Lower lobe of right lung (tissue), 2 donors: Measurements from ENCODE around the gene MRGPRD. TPM values are rescaled to one million over a fixed set of nuclear protein-coding genes. Genes with fewer than 3 reads are reported as not detected.

Experiments
- ATAC-seq, 2 donors: fragments of 200-7000 bp; cut with Tn5 transposase; one replicate each; pipeline ENCODE4 v1.9.1; 2020 to 2022; ENCODE audit warnings: mild to moderate bottlenecking in 2 of 2, moderate library complexity in 2 of 2
- DNase-seq: peaks from one replicate; pipeline ENCODE4 v3.0.0-alpha.2; 2020
- H3K27ac ChIP-seq: fragments of 200-600 bp; one replicate; pipeline ENCODE4 v1.8.0; 2022
- H3K27me3 ChIP-seq: fragments of 200-600 bp; one replicate; pipeline ENCODE4 v1.8.0; 2022; ENCODE audit warnings: low read depth
- H3K36me3 ChIP-seq: fragments of 200-600 bp; one replicate; pipeline ENCODE4 v1.8.0; 2022; ENCODE audit warnings: mild to moderate bottlenecking
- H3K4me1 ChIP-seq: fragments of 200-600 bp; one replicate; pipeline ENCODE4 v1.8.0; 2022
- H3K4me3 ChIP-seq: fragments of 200-600 bp; one replicate; pipeline ENCODE4 v1.8.0; 2022; ENCODE audit warnings: mild to moderate bottlenecking
- H3K9me3 ChIP-seq: fragments of 200-600 bp; one replicate; pipeline ENCODE4 v1.8.0; 2022
- intact Hi-C: fragments of 100-400 bp; cut with DNase I; formaldehyde crosslinking; loops from one replicate; pipeline ENCODE4 v1.11.0; 2022
- total RNA-seq: library from RNA; stranded (reverse); fragmentation: NEBNext Ultra II Directional; extraction: Animal tissue kit (Norgen Biotek cat#: 25700); gene quantifications from one replicate; pipeline ENCODE4 v1.2.1, GENCODE V29; 2021
- TF ChIP-seq, protein P1 (sequence below): fragments of 200-600 bp; IDR thresholded peaks from one replicate; pipeline ENCODE4 v1.8.0; 2022; ENCODE audit warnings: antibody characterized with exemption, mild to moderate bottlenecking
- donor health status: DM: no; HTN: yes; CAD: no; lungs with severe emphysema.

MRGPRD gene
- total RNA-seq, 1 donor from 2014 or later, result not detected

DNA sequence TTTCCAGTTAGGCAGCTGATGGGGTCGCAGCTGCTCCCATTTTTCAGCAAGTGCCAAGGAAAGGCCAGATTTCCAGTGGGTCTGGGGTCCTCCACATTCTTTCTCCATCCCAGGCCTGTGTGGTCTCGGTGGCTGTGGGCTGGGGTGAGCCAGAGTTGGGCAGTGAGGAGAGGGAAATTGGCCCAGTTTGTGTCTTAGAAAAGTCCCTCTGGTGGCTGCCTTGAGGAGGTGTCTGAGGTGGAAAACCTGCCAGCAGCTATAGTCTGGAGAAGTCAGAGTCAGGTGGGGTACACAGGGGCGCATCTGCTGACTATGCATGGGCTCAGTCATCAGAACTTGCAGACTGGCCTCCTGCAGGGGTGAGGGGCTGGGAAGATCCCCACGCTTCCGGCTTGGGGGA is 30.5 kb downstream of the MRGPRD start:
- Histone ChIP-seq H3K9me3 (no peaks in the 10 kb centered on the region), H3K4me1 (peaks cover 5% of the 10 kb centered on the region), H3K4me3 (no peak overlapping the region), H3K27ac (no peak overlapping the region), H3K36me3 (no peaks in the 10 kb centered on the region), H3K27me3 (no peaks in the 10 kb centered on the region)
- ATAC-seq, result no peak
- intact Hi-C loops, result no loop called here
- DNase-seq, result no peak
- TF ChIP-seq, protein P1, sequence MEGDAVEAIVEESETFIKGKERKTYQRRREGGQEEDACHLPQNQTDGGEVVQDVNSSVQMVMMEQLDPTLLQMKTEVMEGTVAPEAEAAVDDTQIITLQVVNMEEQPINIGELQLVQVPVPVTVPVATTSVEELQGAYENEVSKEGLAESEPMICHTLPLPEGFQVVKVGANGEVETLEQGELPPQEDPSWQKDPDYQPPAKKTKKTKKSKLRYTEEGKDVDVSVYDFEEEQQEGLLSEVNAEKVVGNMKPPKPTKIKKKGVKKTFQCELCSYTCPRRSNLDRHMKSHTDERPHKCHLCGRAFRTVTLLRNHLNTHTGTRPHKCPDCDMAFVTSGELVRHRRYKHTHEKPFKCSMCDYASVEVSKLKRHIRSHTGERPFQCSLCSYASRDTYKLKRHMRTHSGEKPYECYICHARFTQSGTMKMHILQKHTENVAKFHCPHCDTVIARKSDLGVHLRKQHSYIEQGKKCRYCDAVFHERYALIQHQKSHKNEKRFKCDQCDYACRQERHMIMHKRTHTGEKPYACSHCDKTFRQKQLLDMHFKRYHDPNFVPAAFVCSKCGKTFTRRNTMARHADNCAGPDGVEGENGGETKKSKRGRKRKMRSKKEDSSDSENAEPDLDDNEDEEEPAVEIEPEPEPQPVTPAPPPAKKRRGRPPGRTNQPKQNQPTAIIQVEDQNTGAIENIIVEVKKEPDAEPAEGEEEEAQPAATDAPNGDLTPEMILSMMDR, result no peak

- intact Hi-C loops, result no loop called here
- Histone ChIP-seq H3K27me3 (no peaks in the 10 kb centered on the region), H3K4me3 (no peak overlapping the region), H3K36me3 (no peaks in the 10 kb centered on the region), H3K4me1 (no peaks in the 10 kb centered on the region), H3K9me3 (no peaks in the 10 kb centered on the region), H3K27ac (no peak overlapping the region)
- DNase-seq, result no peak
- TF ChIP-seq, protein P1, result no peak
- ATAC-seq, result no peak
Measured at GRCh38 chr11:68948935-68949334, 31.9 kb downstream of the MRGPRD start.

DNA sequence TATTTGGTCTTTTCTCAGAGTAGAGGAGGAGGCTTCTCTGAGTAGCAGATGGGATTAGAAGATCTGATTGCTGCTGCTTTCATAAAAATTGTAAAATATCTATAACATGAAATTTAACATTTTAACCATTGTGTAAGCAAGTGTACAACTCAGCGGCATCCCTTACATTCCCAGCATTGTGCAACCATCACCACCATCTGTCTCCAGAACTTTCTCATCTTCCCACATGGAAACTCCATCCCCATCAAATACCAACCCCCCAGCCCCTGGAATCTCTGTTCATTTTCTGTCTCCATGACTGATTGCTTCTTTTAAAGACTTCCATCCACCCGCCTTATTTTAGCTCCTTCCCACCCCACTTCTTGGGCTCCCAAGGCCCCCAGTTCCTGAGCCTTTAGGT is 32.3 kb downstream of the MRGPRD start:
- DNase-seq (no peak), ATAC-seq (no peak)
- H3K27me3 ChIP-seq, result no peaks in the 10 kb centered on the region
- H3K9me3 ChIP-seq, result no peaks in the 10 kb centered on the region
- H3K4me3 ChIP-seq, result no peak overlapping the region
- no peaks in the 10 kb centered on the region for H3K4me1 ChIP-seq
- intact Hi-C loops, result no loop called here
- TF ChIP-seq, protein P1, result no peak
- H3K27ac ChIP-seq, result no peak overlapping the region
- H3K36me3 ChIP-seq, result no peaks in the 10 kb centered on the region

DNA sequence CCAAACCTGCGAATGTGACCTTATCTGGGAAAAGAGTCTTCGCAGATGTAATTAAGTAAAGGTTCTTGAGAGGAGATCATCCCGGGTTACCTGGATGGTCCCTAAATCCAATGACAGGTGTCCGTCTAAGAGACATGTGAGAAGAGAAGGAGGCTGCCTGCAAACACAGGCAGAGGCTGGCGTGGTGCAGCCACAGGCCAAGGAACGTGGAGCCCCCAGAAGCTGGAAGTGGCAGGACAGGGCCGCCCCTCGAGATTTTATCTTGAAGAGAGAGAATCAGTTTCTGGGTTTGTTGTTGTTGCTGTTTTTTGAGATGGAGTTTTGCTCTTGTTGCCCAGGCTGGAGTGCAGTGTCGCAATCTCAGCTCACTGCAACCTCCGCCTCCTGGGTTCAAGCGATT is 33.6 kb downstream of the MRGPRD start:
- Histone ChIP-seq H3K9me3 (no peaks in the 10 kb centered on the region), H3K36me3 (no peaks in the 10 kb centered on the region), H3K27ac (no peak overlapping the region), H3K4me3 (no peak overlapping the region), H3K27me3 (no peaks in the 10 kb centered on the region), H3K4me1 (no peaks in the 10 kb centered on the region)
- TF ChIP-seq, protein P1, result no peak
- ATAC-seq (no peak), DNase-seq (no peak)
- intact Hi-C loops, result no loop called here

- Histone ChIP-seq H3K36me3 (no peaks in the 10 kb centered on the region), H3K27me3 (no peaks in the 10 kb centered on the region), H3K27ac (no peak overlapping the region), H3K4me3 (no peak overlapping the region), H3K4me1 (no peaks in the 10 kb centered on the region), H3K9me3 (no peaks in the 10 kb centered on the region)
- intact Hi-C loops, result no loop called here
- DNase-seq (no peak), ATAC-seq (peak; percentile 47 to 49)
- TF ChIP-seq, protein P1, result no peak
Measured at GRCh38 chr11:68946416-68947090, 34.2 kb downstream of the MRGPRD start.
